Gastroesophageal sphincter (tissue), 4 donors: ENCODE data around the gene PIK3CA. TPM values are rescaled to one million over a fixed set of nuclear protein-coding genes. Genes with fewer than 3 reads are reported as not detected.

Experiments
- ATAC-seq: fragments of 150-250 bp; one replicate; pipeline ENCODE4 v1.9.1; 2016; ENCODE audit warnings: mild to moderate bottlenecking, moderate library complexity
- H3K27ac ChIP-seq, 4 donors: fragments of 200-600 bp; sonication (generic) in 3 of 4; 1 replicate in 3 of 4; 2 replicates in 1 of 4; pipeline ENCODE4 v1.5.1; 2016 to 2019
- H3K27me3 ChIP-seq: fragments of 200-600 bp; sonication (generic); one replicate; pipeline ENCODE4 v1.5.1; 2019
- H3K36me3 ChIP-seq, 2 donors: fragments of 200-600 bp; sonication (generic); one replicate each; pipeline ENCODE4 v1.5.1; 2019; ENCODE audit warnings: control low read depth in 1 of 2
- H3K4me1 ChIP-seq, 3 donors: fragments of 200-600 bp; sonication (generic); 1 replicate in 2 of 3; 2 replicates in 1 of 3; pipeline ENCODE4 v1.5.1; 2016 to 2019; ENCODE audit warnings: control low read depth in 2 of 3
- H3K4me3 ChIP-seq, 2 donors: fragments of 200-600 bp; sonication (generic); one replicate each; pipeline ENCODE4 v1.5.1; 2019; ENCODE audit warnings: mild to moderate bottlenecking in 1 of 2, moderate library complexity in 1 of 2
- H3K9me3 ChIP-seq, 3 donors: fragments of 200-600 bp; sonication (generic); one replicate each; pipeline ENCODE4 v1.5.1; 2017 to 2019; ENCODE audit warnings: control low read depth in 2 of 3
- EP300 ChIP-seq: sonication (generic); formaldehyde crosslinking; IDR thresholded peaks from one replicate; pipeline ENCODE4 v1.6.1; 2017; ENCODE audit warnings: antibody characterized with exemption, mild to moderate bottlenecking
- POLR2A ChIP-seq, 2 donors: fragments of 450-650 bp; IDR thresholded peaks; one replicate each; pipeline ENCODE4 v1.6.1; 2017; ENCODE audit warnings: antibody characterized with exemption in 2 of 2, mild to moderate bottlenecking in 2 of 2, moderate library complexity in 1 of 2
- POLR2AphosphoS5 ChIP-seq: sonication (generic); formaldehyde crosslinking; IDR thresholded peaks from one replicate; pipeline ENCODE4 v1.6.1; 2017; ENCODE audit warnings: antibody characterized with exemption
- WGBS, 2 donors: methylation state at CpG; one replicate each; pipeline ENCODE4 v1.1.5; 2018; ENCODE audit warnings: low coverage in 1 of 2; 5-methylcytosine and 5-hydroxymethylcytosine counted together
- total RNA-seq, 4 donors: library from RNA; depleted of rRNA; stranded (reverse); fragments of >200 nt; gene quantifications; one replicate each; pipeline ENCODE4 v1.1.0, GENCODE V29; 2016
- TF ChIP-seq, protein P1 (sequence below), 4 experiments: fragments of 200-600 bp in 2 of 4; fragments of 450-650 bp in 2 of 4; sonication (generic) in 1 of 4; IDR thresholded peaks; one replicate each; pipeline ENCODE4 v1.5.1; 2017 to 2019; ENCODE audit warnings: antibody characterized with exemption in 4 of 4, mild to moderate bottlenecking in 2 of 4, moderate library complexity in 2 of 4

The PIK3CA gene
- total RNA-seq, 4 donors from 2014 or later = 35.7 to 47.7 (median 39.6) TPM

DNA sequence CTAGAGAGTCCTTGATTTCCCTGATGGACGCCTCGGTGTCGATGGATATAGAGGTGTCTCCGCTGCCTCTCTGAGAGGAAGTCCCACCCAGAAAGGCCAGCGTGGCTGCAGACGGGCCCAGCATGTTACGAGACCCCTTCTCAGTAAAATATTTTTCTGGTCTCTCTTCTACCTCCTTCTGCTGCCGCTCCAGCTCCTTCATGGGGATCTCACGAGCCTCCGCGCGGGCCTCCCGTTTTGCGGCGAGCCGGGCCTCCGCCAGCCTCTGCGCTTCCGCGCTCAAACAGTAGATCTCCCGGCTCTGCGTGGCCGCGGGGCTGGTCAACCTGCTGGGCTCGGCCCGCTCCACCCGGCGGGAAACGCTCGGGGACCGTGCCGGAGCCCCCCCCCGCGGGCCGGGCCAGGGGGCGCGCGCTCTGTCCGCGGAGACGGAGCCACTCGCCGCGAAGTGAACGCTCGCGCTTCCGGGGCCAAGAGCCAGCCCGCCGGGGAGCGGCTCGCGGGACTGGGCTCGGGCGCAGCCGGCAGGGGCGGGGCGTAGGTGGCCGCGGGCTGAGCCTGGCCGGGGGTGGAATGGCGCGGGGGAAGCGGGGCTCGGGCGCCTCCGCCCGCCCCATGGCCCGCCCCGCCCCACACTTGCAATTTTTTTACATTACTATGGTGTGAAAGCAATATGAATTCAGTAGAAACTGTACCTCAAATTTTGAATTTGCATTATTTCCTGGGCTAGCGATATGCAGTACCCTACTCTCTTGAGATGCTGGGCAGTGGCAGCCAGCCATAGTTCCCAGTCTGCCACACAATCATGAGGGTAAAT is 113.0 kb downstream of the PIK3CA start:
- TF ChIP-seq POLR2A (IDR thresholded peaks at IDR 0.05) (peak in 1 of 2 donors; percentile 49), EP300 (no peak)
- TF ChIP-seq, protein P1, sequence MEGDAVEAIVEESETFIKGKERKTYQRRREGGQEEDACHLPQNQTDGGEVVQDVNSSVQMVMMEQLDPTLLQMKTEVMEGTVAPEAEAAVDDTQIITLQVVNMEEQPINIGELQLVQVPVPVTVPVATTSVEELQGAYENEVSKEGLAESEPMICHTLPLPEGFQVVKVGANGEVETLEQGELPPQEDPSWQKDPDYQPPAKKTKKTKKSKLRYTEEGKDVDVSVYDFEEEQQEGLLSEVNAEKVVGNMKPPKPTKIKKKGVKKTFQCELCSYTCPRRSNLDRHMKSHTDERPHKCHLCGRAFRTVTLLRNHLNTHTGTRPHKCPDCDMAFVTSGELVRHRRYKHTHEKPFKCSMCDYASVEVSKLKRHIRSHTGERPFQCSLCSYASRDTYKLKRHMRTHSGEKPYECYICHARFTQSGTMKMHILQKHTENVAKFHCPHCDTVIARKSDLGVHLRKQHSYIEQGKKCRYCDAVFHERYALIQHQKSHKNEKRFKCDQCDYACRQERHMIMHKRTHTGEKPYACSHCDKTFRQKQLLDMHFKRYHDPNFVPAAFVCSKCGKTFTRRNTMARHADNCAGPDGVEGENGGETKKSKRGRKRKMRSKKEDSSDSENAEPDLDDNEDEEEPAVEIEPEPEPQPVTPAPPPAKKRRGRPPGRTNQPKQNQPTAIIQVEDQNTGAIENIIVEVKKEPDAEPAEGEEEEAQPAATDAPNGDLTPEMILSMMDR (IDR thresholded peaks at IDR 0.05) = peak in 1 of 4 experiments; percentile 36
- Histone ChIP-seq H3K27ac (peak overlapping the region; percentile 11 to 82 (median 76)), H3K4me3 (peak overlapping the region; percentile 71 to 72), H3K4me1 (peaks cover 0 to 3% (median 0%) of the 10 kb centered on the region in 3 donors), H3K9me3 (peaks cover 0 to 14% (median 0%) of the 10 kb centered on the region in 3 donors), H3K27me3 (no peaks in the 10 kb centered on the region), H3K36me3 (no peaks in the 10 kb centered on the region)
- 0 to 27% methylated on average over 1 to 17 of the region's 71 CpGs for WGBS, 2 donors
- ATAC-seq = peak; percentile 98

DNA sequence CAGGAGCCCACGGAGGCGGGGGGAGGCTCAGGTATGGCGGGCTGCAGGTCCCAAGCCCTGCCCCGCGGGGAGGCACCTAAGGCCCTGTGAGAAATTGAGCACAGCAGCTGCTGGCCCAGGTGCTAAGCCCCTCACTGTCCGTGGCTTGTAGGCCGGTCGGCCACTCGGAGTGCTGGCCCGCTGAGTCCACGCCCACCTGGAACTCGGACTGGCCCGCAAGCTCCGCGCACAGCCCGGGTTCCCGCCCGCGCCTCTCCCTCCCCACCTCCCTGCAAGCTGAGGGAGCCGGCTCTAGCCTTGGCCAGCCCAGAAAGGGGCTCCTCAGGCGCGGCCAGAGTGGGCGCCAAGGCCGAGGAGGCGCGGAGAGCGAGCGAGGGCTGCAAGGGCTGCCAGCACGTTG is 115.0 kb downstream of the PIK3CA start:
- Histone ChIP-seq H3K27ac (no peak overlapping the region), H3K9me3 (peaks cover 0 to 14% (median 0%) of the 10 kb centered on the region in 3 donors), H3K27me3 (no peaks in the 10 kb centered on the region), H3K4me3 (no peak overlapping the region), H3K4me1 (peaks cover 0 to 3% (median 0%) of the 10 kb centered on the region in 3 donors), H3K36me3 (no peaks in the 10 kb centered on the region)
- TF ChIP-seq, protein P1 (IDR thresholded peaks at IDR 0.05) = no peak
- no peak for TF ChIP-seq POLR2A (IDR thresholded peaks at IDR 0.05)
- TF ChIP-seq EP300 = no peak
- no peak for ATAC-seq
- WGBS, 2 donors = 96% methylated on average over 4 of the region's 29 CpGs; no CpG with 5 or more reads in 1 of the 2 donors

DNA sequence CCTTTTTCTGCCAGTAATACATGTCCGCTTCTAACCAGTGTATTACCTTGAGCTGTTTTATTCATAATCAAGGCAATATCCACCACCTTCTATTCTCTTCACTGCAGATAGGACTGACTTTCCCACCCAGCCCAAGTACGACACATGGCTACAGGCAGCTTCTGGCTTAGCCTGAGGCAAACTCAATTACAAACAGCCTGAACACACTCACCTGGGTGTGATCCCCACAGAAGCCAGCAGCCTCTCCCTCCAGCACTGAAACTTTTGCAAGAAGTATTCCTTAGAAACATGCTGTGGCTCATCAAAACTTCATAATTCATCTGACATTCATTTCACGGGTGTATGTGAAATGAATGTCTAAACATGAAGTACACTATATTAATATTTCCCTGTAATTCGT is 116.3 kb downstream of the PIK3CA start:
- WGBS, 2 donors = 14 to 43% methylated on average over 3 to 4 of the region's 4 CpGs

DNA sequence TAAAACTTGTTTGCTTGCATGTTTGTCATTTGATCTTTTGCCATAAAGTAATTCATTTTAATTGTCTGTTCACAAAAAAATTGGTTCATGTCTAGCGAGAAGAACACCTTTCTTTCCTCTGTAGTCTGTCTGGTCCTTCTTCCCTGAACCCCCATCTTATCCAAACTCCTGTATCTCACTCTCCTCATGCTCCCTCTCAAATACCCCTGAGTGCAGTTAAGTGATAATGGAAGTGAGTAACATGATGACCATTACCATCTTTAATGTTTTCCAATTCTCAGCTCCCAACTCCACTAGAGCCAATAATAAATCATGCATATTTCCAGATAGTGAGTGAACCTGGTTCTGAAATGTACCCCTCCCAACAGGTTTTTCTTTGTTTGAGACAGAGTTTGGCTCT is 116.9 kb downstream of the PIK3CA start:
- TF ChIP-seq, protein P1 (IDR thresholded peaks at IDR 0.05) = no peak
- TF ChIP-seq POLR2AphosphoS5 = no peak
- no peak for TF ChIP-seq POLR2A (IDR thresholded peaks at IDR 0.05)
- TF ChIP-seq EP300 = no peak
- Histone ChIP-seq H3K36me3 (no peaks in the 10 kb centered on the region), H3K27me3 (no peaks in the 10 kb centered on the region), H3K4me3 (no peak overlapping the region), H3K9me3 (no peaks in the 10 kb centered on the region), H3K4me1 (peaks cover 0 to 3% (median 0%) of the 10 kb centered on the region in 3 donors), H3K27ac (no peak overlapping the region)
- ATAC-seq = no peak
- 77 to 83% methylated on average over 1 of the region's 1 CpG for WGBS, 2 donors

More for the DNA sequence above, 116.3 kb downstream of the PIK3CA start:
- H3K9me3 ChIP-seq = peaks cover 0 to 4% (median 0%) of the 10 kb centered on the region in 3 donors
- H3K27me3 ChIP-seq = no peaks in the 10 kb centered on the region
- ATAC-seq = no peak
- no peak overlapping the region for H3K27ac ChIP-seq
- no peaks in the 10 kb centered on the region for H3K36me3 ChIP-seq
- H3K4me1 ChIP-seq = peaks cover 0 to 3% (median 0%) of the 10 kb centered on the region in 3 donors
- H3K4me3 ChIP-seq = no peak overlapping the region
- no peak for TF ChIP-seq EP300
- TF ChIP-seq, protein P1 (IDR thresholded peaks at IDR 0.05) = no peak
- TF ChIP-seq POLR2AphosphoS5 = no peak
- TF ChIP-seq POLR2A (IDR thresholded peaks at IDR 0.05) = no peak

DNA sequence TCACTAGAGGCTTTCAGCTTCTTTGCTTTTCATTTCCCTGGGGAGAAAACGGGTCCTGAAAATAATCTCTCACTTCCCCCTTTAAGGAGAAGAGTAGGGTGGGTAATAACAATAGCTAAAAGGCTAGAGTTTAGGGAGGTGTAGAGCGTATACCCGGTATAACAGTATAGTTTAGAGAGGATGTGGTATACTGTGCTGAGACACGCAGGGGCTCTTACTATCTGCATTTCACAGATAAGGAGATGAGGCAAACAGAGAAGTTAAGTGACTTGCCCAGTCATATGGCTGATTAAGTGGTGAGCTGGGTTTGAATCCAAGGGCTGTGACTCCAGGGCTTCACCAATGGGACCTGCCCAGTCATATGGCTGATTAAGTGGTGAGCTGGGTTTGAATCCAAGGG is 117.7 kb downstream of the PIK3CA start:
- no peak for ATAC-seq
- H3K27me3 ChIP-seq = no peaks in the 10 kb centered on the region
- H3K36me3 ChIP-seq = no peaks in the 10 kb centered on the region
- no peak overlapping the region for H3K27ac ChIP-seq
- peaks cover 0 to 3% (median 0%) of the 10 kb centered on the region in 3 donors for H3K4me1 ChIP-seq
- no peak overlapping the region for H3K4me3 ChIP-seq
- no peak for TF ChIP-seq EP300
- TF ChIP-seq, protein P1 (IDR thresholded peaks at IDR 0.05) = no peak
- TF ChIP-seq POLR2AphosphoS5 = no peak
- no peaks in the 10 kb centered on the region for H3K9me3 ChIP-seq
- WGBS, 2 donors = 73% methylated on average over 4 of the region's 4 CpGs; no CpG with 5 or more reads in 1 of the 2 donors
